Neural progenitor cell (in vitro differentiated cells): ENCODE measurements around the gene SMPDL3B. TPM values are rescaled to one million over a fixed set of nuclear protein-coding genes. Genes with fewer than 3 reads are reported as not detected.

ENCODE experiments used
- DNase-seq: peaks from one replicate; pipeline ENCODE4 v3.0.0-alpha.2; 2016; ENCODE audit warnings: low spot score
- H2AFZ ChIP-seq: fragments of 200-600 bp; sonication (generic); replicated peaks from 2 replicates; pipeline ENCODE4 v1.6.1; 2016; ENCODE audit warnings: antibody characterized with exemption
- H3F3A ChIP-seq: fragments of 200-600 bp; sonication (generic); 2 replicates; pipeline ENCODE4 v1.6.1; 2016; ENCODE audit warnings: antibody characterized with exemption, low read depth
- H3K27ac ChIP-seq: fragments of 200-600 bp; sonication (generic); 2 replicates; pipeline ENCODE4 v1.5.1; 2016; ENCODE audit warnings: mild to moderate bottlenecking
- H3K27me3 ChIP-seq: fragments of 200-600 bp; sonication (generic); 2 replicates; pipeline ENCODE4 v1.6.1; 2016; ENCODE audit warnings: mild to moderate bottlenecking, moderate library complexity
- H3K36me3 ChIP-seq: fragments of 200-600 bp; sonication (generic); 2 replicates; pipeline ENCODE4 v1.5.1; 2016
- H3K4me1 ChIP-seq: fragments of 200-600 bp; sonication (generic); 2 replicates; pipeline ENCODE4 v1.6.1; 2016; ENCODE audit warnings: mixed run types
- H3K4me2 ChIP-seq: fragments of 200-600 bp; sonication (generic); 2 replicates; pipeline ENCODE4 v1.6.1; 2016
- H3K4me3 ChIP-seq: fragments of 200-600 bp; sonication (generic); 2 replicates; pipeline ENCODE4 v1.5.1; 2016
- H3K79me2 ChIP-seq: fragments of 200-600 bp; sonication (generic); 2 replicates; pipeline ENCODE4 v1.6.1; 2016; ENCODE audit warnings: low read depth
- H3K9ac ChIP-seq: fragments of 200-600 bp; sonication (generic); 2 replicates; pipeline ENCODE4 v1.6.1; 2016
- H3K9me3 ChIP-seq: fragments of 200-600 bp; sonication (generic); 2 replicates; pipeline ENCODE4 v1.5.1; 2016; ENCODE audit warnings: low read depth
- H4K20me1 ChIP-seq: fragments of 200-600 bp; sonication (generic); 2 replicates; pipeline ENCODE4 v1.6.1; 2016; ENCODE audit warnings: low read depth
- H3K27ac Mint-ChIP-seq: 3 replicates; pipeline ENCODE4 v1.8.0; 2021; ENCODE audit warnings: mixed read lengths
- H3K27me3 Mint-ChIP-seq: 2 replicates; pipeline ENCODE4 v1.8.0; 2022; ENCODE audit warnings: low read depth, mild to moderate bottlenecking, inconsistent platforms, moderate library complexity, mixed read lengths; ENCODE audit not compliant: insufficient read depth
- H3K36me3 Mint-ChIP-seq: 3 replicates; pipeline ENCODE4 v1.8.0; 2021; ENCODE audit warnings: mixed read lengths
- H3K4me1 Mint-ChIP-seq: 3 replicates; pipeline ENCODE4 v1.8.0; 2021; ENCODE audit warnings: mixed read lengths
- H3K4me3 Mint-ChIP-seq: 3 replicates; pipeline ENCODE4 v1.8.0; 2021; ENCODE audit warnings: mild to moderate bottlenecking, moderate library complexity, mixed read lengths
- H3K9me3 Mint-ChIP-seq: 3 replicates; pipeline ENCODE4 v1.8.0; 2020; ENCODE audit warnings: mixed read lengths
- CTCF ChIP-seq: fragments of 200-600 bp; sonication (generic); IDR thresholded peaks from 2 replicates; pipeline ENCODE4 v1.5.1; 2017; ENCODE audit warnings: antibody characterized with exemption, mild to moderate bottlenecking
- EZH2 ChIP-seq: fragments of 200-600 bp; sonication (generic); IDR thresholded peaks from 2 replicates; pipeline ENCODE4 v1.6.1; 2017; ENCODE audit warnings: antibody characterized with exemption, mild to moderate bottlenecking, moderate library complexity
- EZH2phosphoT487 ChIP-seq: fragments of 200-600 bp; sonication (generic); IDR thresholded peaks from 2 replicates; pipeline ENCODE4 v1.6.1; 2017; ENCODE audit warnings: antibody characterized with exemption
- total RNA-seq: library from RNA; depleted of rRNA; stranded (reverse); fragments of >200 nt; gene quantifications from 2 replicates; pipeline ENCODE4 v1.2.3, GENCODE V29; 2015; ENCODE audit warnings: low replicate concordance

Gene SMPDL3B
- total RNA-seq, 1 donor from 2014 or later, result 1.2 TPM

DNA sequence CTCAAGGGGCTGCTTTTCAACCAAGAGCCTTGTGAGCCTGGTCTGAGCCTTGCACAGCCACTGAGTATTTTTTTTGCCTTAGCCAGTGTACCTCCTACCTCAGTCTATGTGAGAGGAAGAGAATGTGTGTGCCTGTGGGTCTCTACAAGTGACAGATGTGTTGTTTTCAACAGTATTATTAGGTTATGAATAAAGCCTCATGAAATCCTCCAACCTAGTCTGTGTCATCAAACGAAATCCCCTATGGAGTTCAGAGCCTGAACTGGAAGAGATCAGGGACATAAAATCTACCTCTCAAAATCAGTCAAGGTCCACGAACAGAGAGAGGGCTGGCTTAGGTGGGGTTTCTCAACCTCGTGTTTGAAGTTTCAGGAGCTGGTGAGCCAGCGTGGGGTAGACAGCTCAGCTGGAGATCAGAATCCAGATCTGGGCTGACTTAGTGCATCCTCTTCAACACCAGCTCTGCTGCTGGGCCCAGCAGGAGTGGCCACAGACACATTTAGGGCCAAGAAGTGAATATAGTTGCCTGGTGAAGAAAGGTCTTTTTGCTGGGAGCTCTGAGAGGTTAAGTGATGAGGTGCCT, 33.2 kb downstream of the SMPDL3B start:
- no peak overlapping the region for H3K4me3 Mint-ChIP-seq
- Histone ChIP-seq H3F3A (no peaks in the 10 kb centered on the region), H3K27ac (no peak overlapping the region), H3K36me3 (no peaks in the 10 kb centered on the region), H4K20me1 (no peaks in the 10 kb centered on the region), H3K4me3 (no peak overlapping the region), H3K9ac (no peak overlapping the region), H3K27me3 (no peaks in the 10 kb centered on the region), H3K4me2 (no peak overlapping the region), H3K79me2 (no peaks in the 10 kb centered on the region), H3K9me3 (no peaks in the 10 kb centered on the region), H3K4me1 (no peaks in the 10 kb centered on the region), H2AFZ (no peak overlapping the region)
- no peak overlapping the region for H3K27ac Mint-ChIP-seq
- DNase-seq, result no peak
- no peaks in the 10 kb centered on the region for H3K4me1 Mint-ChIP-seq
- no peak for TF ChIP-seq EZH2phosphoT487
- TF ChIP-seq EZH2, result no peak
- no peak for TF ChIP-seq CTCF
- no peaks in the 10 kb centered on the region for H3K27me3 Mint-ChIP-seq
- H3K36me3 Mint-ChIP-seq, result peaks cover 9% of the 10 kb centered on the region
- H3K9me3 Mint-ChIP-seq, result no peaks in the 10 kb centered on the region

- H3K79me2 ChIP-seq, result no peaks in the 10 kb centered on the region
- no peaks in the 10 kb centered on the region for H3F3A ChIP-seq
- H3K4me1 ChIP-seq, result no peaks in the 10 kb centered on the region
- H4K20me1 ChIP-seq, result no peaks in the 10 kb centered on the region
- DNase-seq, result no peak
- H3K4me2 ChIP-seq, result no peak overlapping the region
- Mint-ChIP-seq H3K27ac (no peak overlapping the region), H3K4me3 (no peak overlapping the region), H3K9me3 (no peaks in the 10 kb centered on the region), H3K36me3 (peaks cover 9% of the 10 kb centered on the region), H3K4me1 (no peaks in the 10 kb centered on the region), H3K27me3 (no peaks in the 10 kb centered on the region)
- H3K4me3 ChIP-seq, result no peak overlapping the region
- no peak for TF ChIP-seq EZH2phosphoT487
- TF ChIP-seq EZH2, result no peak
- TF ChIP-seq CTCF, result no peak
- no peaks in the 10 kb centered on the region for H3K27me3 ChIP-seq
- no peak overlapping the region for H2AFZ ChIP-seq
- H3K9ac ChIP-seq, result no peak overlapping the region
- H3K36me3 ChIP-seq, result no peaks in the 10 kb centered on the region
- no peaks in the 10 kb centered on the region for H3K9me3 ChIP-seq
- H3K27ac ChIP-seq, result no peak overlapping the region
These were observed 33.9 kb downstream of the SMPDL3B start for GRCh38 chr1:27968692-27969091.

DNA sequence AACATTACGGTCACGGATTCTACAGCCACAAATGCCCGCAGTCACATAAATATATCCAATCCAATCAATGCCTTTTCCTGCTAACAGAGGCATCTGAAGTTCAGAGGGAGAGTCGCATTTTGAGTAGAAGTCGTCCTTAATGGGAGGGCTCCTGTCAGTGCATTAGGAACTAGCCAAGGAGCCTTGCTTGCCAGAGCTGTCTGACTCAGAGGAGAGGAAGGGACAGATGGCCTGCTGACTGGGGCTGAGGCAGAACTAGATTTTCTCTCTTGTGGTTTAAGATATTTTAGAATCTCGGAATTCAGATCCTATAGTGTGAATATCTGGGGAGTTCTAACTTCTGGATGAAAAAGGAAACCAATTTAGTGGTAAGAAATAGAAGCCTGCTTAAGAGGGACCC, 35.6 kb downstream of the SMPDL3B start:
- no peak overlapping the region for H3K27ac Mint-ChIP-seq
- Histone ChIP-seq H3K4me1 (no peaks in the 10 kb centered on the region), H3K9me3 (no peaks in the 10 kb centered on the region), H3K4me3 (no peak overlapping the region), H3K36me3 (no peaks in the 10 kb centered on the region), H3K27ac (no peak overlapping the region), H3K4me2 (no peak overlapping the region), H4K20me1 (no peaks in the 10 kb centered on the region), H3K9ac (no peak overlapping the region), H3F3A (no peaks in the 10 kb centered on the region), H3K79me2 (no peaks in the 10 kb centered on the region), H2AFZ (no peak overlapping the region), H3K27me3 (no peaks in the 10 kb centered on the region)
- DNase-seq, result no peak
- peaks cover 9% of the 10 kb centered on the region for H3K36me3 Mint-ChIP-seq
- no peaks in the 10 kb centered on the region for H3K9me3 Mint-ChIP-seq
- TF ChIP-seq EZH2 (no peak), CTCF (no peak), EZH2phosphoT487 (no peak)
- no peak overlapping the region for H3K4me3 Mint-ChIP-seq
- H3K27me3 Mint-ChIP-seq, result no peaks in the 10 kb centered on the region
- no peaks in the 10 kb centered on the region for H3K4me1 Mint-ChIP-seq
